ENCODE data around the gene TMEM62.

Gene TMEM62

DNA sequence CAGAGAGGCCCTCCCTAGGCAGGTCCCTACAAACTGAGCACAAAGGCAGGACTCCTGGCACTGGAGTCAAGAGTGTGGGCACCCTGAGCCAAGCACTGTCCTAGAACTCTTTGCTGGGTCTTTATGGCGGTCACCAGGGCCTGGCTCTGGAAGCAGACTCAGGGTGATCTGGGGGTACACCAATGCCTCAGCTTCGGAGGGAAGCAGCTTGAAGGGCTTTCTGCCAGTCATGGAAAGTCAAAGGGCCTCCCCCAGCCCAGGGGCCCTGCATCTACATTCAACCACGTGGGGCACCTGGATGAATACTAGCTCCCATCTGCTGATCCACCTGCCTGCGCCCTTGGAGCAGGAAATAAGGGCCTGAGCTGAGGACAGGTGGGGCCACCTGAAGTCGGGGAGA lies 80.1 kb downstream of the TMEM62 start:
- Histone ChIP-seq H4K20me1 (ENCODE audit: insufficient read depth, low read length) (no peaks in the 10 kb centered on the region), H3K9ac (ENCODE audit: low read length) (no peak overlapping the region), H3K27me3 (ENCODE audit: low read depth, low read length) (no peaks in the 10 kb centered on the region), H3K4me1 (ENCODE audit: low read length) (no peaks in the 10 kb centered on the region), H2AFZ (ENCODE audit: low read depth, low read length) (no peak overlapping the region), H3K27ac (ENCODE audit: low read length) (no peak overlapping the region), H3K36me3 (replicated peaks; ENCODE audit: low read depth, low read length) (no peaks in the 10 kb centered on the region), H3K4me2 (ENCODE audit: low read length) (no peak overlapping the region), H3K4me3 (ENCODE audit: low read length) (no peak overlapping the region), H3K9me3 (ENCODE audit: insufficient read depth, low read length) (no peaks in the 10 kb centered on the region), H3K79me2 (ENCODE audit: low read length) (no peaks in the 10 kb centered on the region)
- TF ChIP-seq, protein P1, sequence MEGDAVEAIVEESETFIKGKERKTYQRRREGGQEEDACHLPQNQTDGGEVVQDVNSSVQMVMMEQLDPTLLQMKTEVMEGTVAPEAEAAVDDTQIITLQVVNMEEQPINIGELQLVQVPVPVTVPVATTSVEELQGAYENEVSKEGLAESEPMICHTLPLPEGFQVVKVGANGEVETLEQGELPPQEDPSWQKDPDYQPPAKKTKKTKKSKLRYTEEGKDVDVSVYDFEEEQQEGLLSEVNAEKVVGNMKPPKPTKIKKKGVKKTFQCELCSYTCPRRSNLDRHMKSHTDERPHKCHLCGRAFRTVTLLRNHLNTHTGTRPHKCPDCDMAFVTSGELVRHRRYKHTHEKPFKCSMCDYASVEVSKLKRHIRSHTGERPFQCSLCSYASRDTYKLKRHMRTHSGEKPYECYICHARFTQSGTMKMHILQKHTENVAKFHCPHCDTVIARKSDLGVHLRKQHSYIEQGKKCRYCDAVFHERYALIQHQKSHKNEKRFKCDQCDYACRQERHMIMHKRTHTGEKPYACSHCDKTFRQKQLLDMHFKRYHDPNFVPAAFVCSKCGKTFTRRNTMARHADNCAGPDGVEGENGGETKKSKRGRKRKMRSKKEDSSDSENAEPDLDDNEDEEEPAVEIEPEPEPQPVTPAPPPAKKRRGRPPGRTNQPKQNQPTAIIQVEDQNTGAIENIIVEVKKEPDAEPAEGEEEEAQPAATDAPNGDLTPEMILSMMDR (IDR thresholded peaks at IDR 0.05; ENCODE audit: low read depth, low read length) = no peak
- TF ChIP-seq EZH2phosphoT487 (IDR thresholded peaks at IDR 0.05; ENCODE audit: low read depth) = no peak

DNA sequence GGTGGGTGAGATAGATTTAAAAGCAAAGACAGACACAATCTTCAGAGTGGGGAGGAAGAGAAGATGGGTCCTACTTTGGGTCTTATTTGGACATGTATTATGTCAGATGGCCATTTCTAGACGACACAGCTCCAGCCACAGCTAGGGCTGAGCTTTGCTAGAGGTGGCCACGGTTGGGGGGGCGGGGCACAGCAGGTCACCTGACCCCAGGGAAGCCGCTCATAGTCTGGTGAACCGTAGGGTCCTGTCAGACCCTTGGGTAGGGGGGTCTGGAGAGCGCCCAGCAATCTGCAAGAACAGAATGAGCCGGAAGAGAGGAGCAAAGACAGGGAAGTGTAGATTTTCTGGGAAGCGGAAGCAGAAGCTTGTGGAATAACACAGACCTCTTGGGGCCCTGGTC lies 80.8 kb downstream of the TMEM62 start:
- Histone ChIP-seq H4K20me1 (ENCODE audit: insufficient read depth, low read length) (no peaks in the 10 kb centered on the region), H3K36me3 (replicated peaks; ENCODE audit: low read depth, low read length) (no peaks in the 10 kb centered on the region), H3K27ac (ENCODE audit: low read length) (no peak overlapping the region), H3K79me2 (ENCODE audit: low read length) (no peaks in the 10 kb centered on the region), H2AFZ (ENCODE audit: low read depth, low read length) (no peak overlapping the region), H3K27me3 (ENCODE audit: low read depth, low read length) (no peaks in the 10 kb centered on the region), H3K4me1 (ENCODE audit: low read length) (no peaks in the 10 kb centered on the region), H3K9me3 (ENCODE audit: insufficient read depth, low read length) (no peaks in the 10 kb centered on the region), H3K4me3 (ENCODE audit: low read length) (no peak overlapping the region), H3K9ac (ENCODE audit: low read length) (no peak overlapping the region), H3K4me2 (ENCODE audit: low read length) (no peak overlapping the region)
- TF ChIP-seq EZH2phosphoT487 (IDR thresholded peaks at IDR 0.05; ENCODE audit: low read depth) = no peak
- TF ChIP-seq, protein P1 (IDR thresholded peaks at IDR 0.05; ENCODE audit: low read depth, low read length) = no peak

DNA sequence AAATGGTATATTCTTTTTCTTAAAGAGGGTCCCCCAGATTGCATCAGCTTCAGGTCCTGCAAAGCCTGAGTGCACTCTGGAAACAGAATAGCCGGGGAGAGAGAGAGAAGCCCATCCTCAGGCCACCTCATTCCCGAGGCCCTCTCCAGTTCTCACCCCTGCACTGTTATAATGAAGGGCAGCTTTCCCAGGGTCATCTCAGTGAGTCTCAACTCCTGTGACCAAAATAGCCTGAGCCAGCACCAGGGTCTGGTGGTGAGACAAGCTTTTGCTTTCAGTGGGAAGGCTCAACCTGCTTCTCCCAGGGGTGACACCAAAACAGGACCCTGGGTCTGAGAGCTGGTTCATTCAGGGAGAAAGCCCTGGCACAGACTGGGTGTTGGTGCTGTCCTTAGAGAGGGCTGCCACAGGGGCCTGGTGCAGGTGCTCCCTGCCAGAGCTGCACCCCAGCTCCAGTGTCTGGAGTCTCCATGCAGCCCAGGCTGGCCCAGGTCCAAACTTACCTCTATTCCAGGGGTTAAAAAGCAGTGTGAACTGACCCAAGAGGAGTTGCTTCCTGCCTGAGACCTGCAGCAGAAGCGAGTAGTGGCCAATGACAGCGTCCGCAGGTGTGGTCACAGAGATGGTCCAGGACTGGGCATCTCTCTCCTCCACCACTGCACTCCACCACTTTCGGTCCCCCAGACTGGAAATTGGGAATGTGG lies 81.4 kb downstream of the TMEM62 start:
- H3K79me2 ChIP-seq (ENCODE audit: low read length) = no peaks in the 10 kb centered on the region
- no peak overlapping the region for H3K4me3 ChIP-seq (ENCODE audit: low read length)
- no peak overlapping the region for H3K27ac ChIP-seq (ENCODE audit: low read length)
- H3K4me1 ChIP-seq (ENCODE audit: low read length) = no peaks in the 10 kb centered on the region
- no peak overlapping the region for H3K9ac ChIP-seq (ENCODE audit: low read length)
- TF ChIP-seq, protein P1 (IDR thresholded peaks at IDR 0.05; ENCODE audit: low read depth, low read length) = no peak
- no peak for TF ChIP-seq EZH2phosphoT487 (IDR thresholded peaks at IDR 0.05; ENCODE audit: low read depth)
- no peaks in the 10 kb centered on the region for H3K36me3 ChIP-seq (replicated peaks; ENCODE audit: low read depth, low read length)
- no peaks in the 10 kb centered on the region for H3K27me3 ChIP-seq (ENCODE audit: low read depth, low read length)
- no peak overlapping the region for H2AFZ ChIP-seq (ENCODE audit: low read depth, low read length)
- H3K9me3 ChIP-seq (ENCODE audit: insufficient read depth, low read length) = no peaks in the 10 kb centered on the region
- no peak overlapping the region for H3K4me2 ChIP-seq (ENCODE audit: low read length)
- no peaks in the 10 kb centered on the region for H4K20me1 ChIP-seq (ENCODE audit: insufficient read depth, low read length)

DNA sequence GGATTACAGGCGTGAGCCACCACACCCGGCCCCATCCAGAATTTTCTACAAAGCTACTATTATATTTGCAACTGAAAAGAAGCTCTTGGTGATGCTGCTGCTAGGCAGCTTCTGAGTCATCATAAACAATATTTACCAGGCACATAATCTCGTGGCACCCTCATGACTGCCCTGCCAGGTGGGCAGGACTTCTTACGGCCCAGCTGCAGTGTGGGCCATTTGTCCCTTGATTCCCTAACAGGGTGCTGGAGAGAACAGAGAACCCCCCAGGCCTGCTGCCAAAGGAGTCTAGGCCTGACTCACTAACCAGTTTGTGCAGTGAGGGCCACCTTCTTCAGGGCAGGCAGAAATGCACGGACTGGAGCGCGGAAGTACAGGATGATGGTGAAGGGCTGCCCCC lies 82.6 kb downstream of the TMEM62 start:
- Histone ChIP-seq H2AFZ (ENCODE audit: low read depth, low read length) (no peak overlapping the region), H3K4me1 (ENCODE audit: low read length) (no peaks in the 10 kb centered on the region)

More for the DNA sequence above, 82.6 kb downstream of the TMEM62 start:
- no peak overlapping the region for H3K9ac ChIP-seq (ENCODE audit: low read length)
- TF ChIP-seq, protein P1 (IDR thresholded peaks at IDR 0.05; ENCODE audit: low read depth, low read length) = no peak
- TF ChIP-seq EZH2phosphoT487 (IDR thresholded peaks at IDR 0.05; ENCODE audit: low read depth) = no peak
- H3K27me3 ChIP-seq (ENCODE audit: low read depth, low read length) = no peaks in the 10 kb centered on the region
- no peaks in the 10 kb centered on the region for H3K9me3 ChIP-seq (ENCODE audit: insufficient read depth, low read length)
- no peaks in the 10 kb centered on the region for H3K36me3 ChIP-seq (replicated peaks; ENCODE audit: low read depth, low read length)
- H4K20me1 ChIP-seq (ENCODE audit: insufficient read depth, low read length) = no peaks in the 10 kb centered on the region
- H3K79me2 ChIP-seq (ENCODE audit: low read length) = no peaks in the 10 kb centered on the region
- H3K27ac ChIP-seq (ENCODE audit: low read length) = no peak overlapping the region
- H3K4me2 ChIP-seq (ENCODE audit: low read length) = no peak overlapping the region
- no peak overlapping the region for H3K4me3 ChIP-seq (ENCODE audit: low read length)

Data from OCI-LY3 (cell line).